GM23338 (cell line): Measurements from ENCODE around the gene MYL11. TPM values are rescaled to one million over a fixed set of nuclear protein-coding genes. Genes with fewer than 3 reads are reported as not detected.

Experiments
- ATAC-seq: fragments of 200-7000 bp; cut with Tn5 transposase; 3 replicates; pipeline ENCODE4 v1.9.1; 2020
- DNase-seq: peaks from one replicate; pipeline ENCODE4 v3.0.0-alpha.2; 2015; ENCODE audit warnings: low spot score
- H2AFZ ChIP-seq: fragments of 200-600 bp; sonication (generic); 2 replicates; pipeline ENCODE4 v1.8.0; 2016; ENCODE audit warnings: antibody characterized with exemption, mild to moderate bottlenecking, moderate library complexity
- H3F3A ChIP-seq: fragments of 200-600 bp; sonication (generic); replicated peaks from 2 replicates; pipeline ENCODE4 v1.8.0; 2017; ENCODE audit warnings: antibody characterized with exemption, mixed run types, low read depth
- H3K27ac ChIP-seq: fragments of 200-600 bp; sonication (generic); 2 replicates; pipeline ENCODE4 v1.6.1; 2016; ENCODE audit warnings: low read depth
- H3K27me3 ChIP-seq: fragments of 200-600 bp; sonication (generic); 2 replicates; pipeline ENCODE4 v1.8.0; 2016; ENCODE audit warnings: mild to moderate bottlenecking, mixed run types, moderate library complexity; ENCODE audit not compliant: insufficient read depth
- H3K36me3 ChIP-seq: fragments of 200-600 bp; sonication (generic); 2 replicates; pipeline ENCODE4 v1.8.0; 2016; ENCODE audit warnings: mild to moderate bottlenecking; ENCODE audit not compliant: insufficient read depth
- H3K4me1 ChIP-seq: fragments of 200-600 bp; sonication (generic); 2 replicates; pipeline ENCODE4 v1.8.0; 2016; ENCODE audit warnings: mild to moderate bottlenecking, moderate library complexity; ENCODE audit not compliant: insufficient read depth
- H3K4me2 ChIP-seq: fragments of 200-600 bp; sonication (generic); 2 replicates; pipeline ENCODE4 v1.7.1; 2017; ENCODE audit warnings: mixed run types
- H3K4me3 ChIP-seq: fragments of 200-600 bp; sonication (generic); 2 replicates; pipeline ENCODE4 v1.6.1; 2016; ENCODE audit warnings: mixed run types
- H3K79me2 ChIP-seq: fragments of 200-600 bp; sonication (generic); replicated peaks from 2 replicates; pipeline ENCODE4 v1.8.0; 2017; ENCODE audit warnings: mild to moderate bottlenecking; ENCODE audit not compliant: insufficient read depth
- H3K9me2 ChIP-seq: fragments of 200-600 bp; sonication (generic); 2 replicates; pipeline ENCODE4 v1.8.0; 2017; ENCODE audit not compliant: insufficient read depth
- H4K20me1 ChIP-seq: fragments of 200-600 bp; sonication (generic); replicated peaks from 2 replicates; pipeline ENCODE4 v1.8.0; 2017; ENCODE audit warnings: mild to moderate bottlenecking; ENCODE audit not compliant: insufficient read depth
- H3K27ac Mint-ChIP-seq: 2 replicates; pipeline ENCODE4 v1.8.0; 2020; ENCODE audit warnings: inconsistent platforms, mild to moderate bottlenecking, moderate library complexity, mixed read lengths
- H3K27me3 Mint-ChIP-seq: 3 replicates; pipeline ENCODE4 v1.8.0; 2022; ENCODE audit warnings: low read depth, mild to moderate bottlenecking, moderate library complexity, mixed read lengths, inconsistent platforms; ENCODE audit not compliant: insufficient read depth, poor library complexity
- H3K36me3 Mint-ChIP-seq: 3 replicates; pipeline ENCODE4 v1.8.0; 2021; ENCODE audit warnings: low read depth, mild to moderate bottlenecking, inconsistent platforms, moderate library complexity, mixed read lengths
- H3K4me1 Mint-ChIP-seq: 3 replicates; pipeline ENCODE4 v1.8.0; 2020; ENCODE audit warnings: mild to moderate bottlenecking, inconsistent platforms, mixed read lengths
- H3K4me3 Mint-ChIP-seq: 3 replicates; pipeline ENCODE4 v1.8.0; 2021; ENCODE audit warnings: moderate library complexity, mild to moderate bottlenecking, inconsistent platforms, mixed read lengths
- H3K9me3 Mint-ChIP-seq: 3 replicates; pipeline ENCODE4 v1.8.0; 2020; ENCODE audit warnings: moderate library complexity, mild to moderate bottlenecking, inconsistent platforms, mixed read lengths
- CTCF ChIP-seq, 2 experiments: fragments of 200-600 bp in 1 of 2; sonication (generic) in 1 of 2; conservative IDR thresholded peaks; 2 replicates each; pipeline versions ENCODE4 v1.5.1 to v1.6.1; 2016 to 2017; ENCODE audit warnings: antibody characterized with exemption in 2 of 2, low read depth in 2 of 2, mild to moderate bottlenecking in 2 of 2, moderate library complexity in 1 of 2
- ETS1 ChIP-seq: IDR thresholded peaks from 2 replicates; pipeline ENCODE4 v1.6.1; 2016; ENCODE audit warnings: antibody characterized with exemption
- EZH2phosphoT487 ChIP-seq: fragments of 200-600 bp; sonication (generic); IDR thresholded peaks from one replicate; pipeline ENCODE4 v1.8.1; 2018; ENCODE audit warnings: antibody characterized with exemption; ENCODE audit not compliant: unreplicated experiment
- JUNB ChIP-seq: IDR thresholded peaks from one replicate; pipeline ENCODE4 v1.6.1; 2016; ENCODE audit warnings: antibody characterized with exemption; ENCODE audit not compliant: unreplicated experiment
- POLR2AphosphoS5 ChIP-seq: IDR thresholded peaks from 2 replicates; pipeline ENCODE4 v1.6.1; 2016; ENCODE audit warnings: antibody characterized with exemption, low read depth
- REST ChIP-seq: IDR thresholded peaks from one replicate; pipeline ENCODE4 v1.6.1; 2018; ENCODE audit warnings: antibody characterized with exemption; ENCODE audit not compliant: unreplicated experiment
- STAT1 ChIP-seq: IDR thresholded peaks from one replicate; pipeline ENCODE4 v1.6.1; 2016; ENCODE audit warnings: antibody characterized with exemption; ENCODE audit not compliant: unreplicated experiment
- ZNF114 ChIP-seq: fragments of 250-450 bp; sonication (Bioruptor Pico); IDR thresholded peaks from 2 replicates; pipeline ENCODE4 v1.5.0; 2020; ENCODE audit warnings: mild to moderate bottlenecking, moderate library complexity
- polyA plus RNA-seq: library from polyadenylated mRNA; unstranded; fragments of >200 nt; fragmentation: Nextera tagmentation; extraction: Ambion mirVana; gene quantifications from 2 replicates; pipeline ENCODE4 v1.2.1, GENCODE V29; 2016
- total RNA-seq: library from RNA; depleted of rRNA; stranded (reverse); fragments of >200 nt; shearing (Covaris generic); gene quantifications from 2 replicates; pipeline ENCODE4 v1.2.3, GENCODE V29; 2014

MYL11 gene
- total and polyA plus RNA-seq, 2 experiments from 2014 or later, result 3.5 TPM; not detected in 1

- no peak overlapping the region for H3K27ac ChIP-seq
- H3K79me2 ChIP-seq, result 0 out of 2 replicates have a peak, but pooled peaks cover 4% of the 10 kb centered on the region
- H3K9me3 Mint-ChIP-seq, result no peaks in the 10 kb centered on the region; the same call in none of the 3 replicates
- ATAC-seq (no peak), DNase-seq (no peak)
- H3K4me1 ChIP-seq, result peaks cover 11% of the 10 kb centered on the region
- no peaks in the 10 kb centered on the region for H4K20me1 ChIP-seq
- no peaks in the 10 kb centered on the region for H3K27me3 ChIP-seq
- H3K27me3 Mint-ChIP-seq, result peaks cover 27% of the 10 kb centered on the region
- no peak overlapping the region for H3K4me3 ChIP-seq
- H3K27ac Mint-ChIP-seq, result no peak overlapping the region
- H3K4me3 Mint-ChIP-seq, result peak overlapping the region; percentile 21; the same call in 1 of the 3 replicates
- H3K9me2 ChIP-seq, result no peaks in the 10 kb centered on the region
- peaks cover 24% of the 10 kb centered on the region for H3F3A ChIP-seq
- no peak overlapping the region for H2AFZ ChIP-seq
- TF ChIP-seq STAT1, result no peak
- no peak overlapping the region for H3K4me2 ChIP-seq
- H3K4me1 Mint-ChIP-seq, result peaks cover 19% of the 10 kb centered on the region
- no peaks in the 10 kb centered on the region for H3K36me3 ChIP-seq
- H3K36me3 Mint-ChIP-seq, result peaks cover 3% of the 10 kb centered on the region; the same call in 2 of the 3 replicates
Observed at GRCh38 chr16:30380803-30381208, 6.2 kb downstream of the MYL11 start.

GRCh38 chr16:30381291-30382041 lies 6.9 kb downstream of the MYL11 start:
- peaks cover 9% of the 10 kb centered on the region for H3K4me1 ChIP-seq
- Mint-ChIP-seq H3K4me3 (no peak overlapping the region), H3K4me1 (peaks cover 16% of the 10 kb centered on the region), H3K36me3 (peaks cover 3% of the 10 kb centered on the region; the same call in 2 of the 3 replicates), H3K9me3 (no peaks in the 10 kb centered on the region; the same call in none of the 3 replicates), H3K27ac (peak overlapping the region; percentile 62), H3K27me3 (peaks cover 25% of the 10 kb centered on the region)
- 0 out of 2 replicates have a peak, but pooled peaks cover 4% of the 10 kb centered on the region for H3K79me2 ChIP-seq
- ATAC-seq, result no peak
- no peaks in the 10 kb centered on the region for H3K27me3 ChIP-seq
- H2AFZ ChIP-seq, result no peak overlapping the region
- H3K9me2 ChIP-seq, result no peaks in the 10 kb centered on the region
- H3F3A ChIP-seq, result peaks cover 22% of the 10 kb centered on the region
- no peak overlapping the region for H3K4me3 ChIP-seq
- H3K4me2 ChIP-seq, result no peak overlapping the region
- no peaks in the 10 kb centered on the region for H3K36me3 ChIP-seq
- no peak overlapping the region; the same call in 1 of the 2 replicates for H3K27ac ChIP-seq
- H4K20me1 ChIP-seq, result no peaks in the 10 kb centered on the region
- DNase-seq, result no peak
- TF ChIP-seq CTCF (conservative IDR thresholded peaks at IDR 0.05; ENCODE audit: low read depth in 2 of 2) (no peak), POLR2AphosphoS5 (no peak), EZH2phosphoT487 (no peak), ETS1 (no peak), ZNF114 (CRISPR knock-in tag) (no peak), STAT1 (no peak), REST (no peak), JUNB (no peak)
